Pancreas (tissue), 10 donors: ENCODE data around the gene FSTL4. TPM values are rescaled to one million over a fixed set of nuclear protein-coding genes. Genes with fewer than 3 reads are reported as not detected.

ENCODE experiments used
- ATAC-seq, 4 donors: fragments of 200-7000 bp; cut with Tn5 transposase; one replicate each; pipeline versions ENCODE4 v1.8.0 to v1.9.1; 2020; ENCODE audit warnings: mild to moderate bottlenecking in 4 of 4, moderate library complexity in 4 of 4
- DNase-seq, 6 donors: peaks; one replicate each; pipeline ENCODE4 v3.0.0-alpha.2; 2020
- FAIRE-seq: peaks from 2 replicates; lab custom pipeline; 2012; peaks lifted over from hg19 to GRCh38; lab: Jason Lieb, UNC
- H3K27ac ChIP-seq, 4 donors: fragments of 200-600 bp; sonication (generic); 1 replicate in 3 of 4; 2 replicates in 1 of 4; pipeline versions ENCODE4 v1.5.0 to v1.8.0; 2020
- H3K27me3 ChIP-seq, 4 donors: fragments of 200-600 bp; one replicate each; pipeline ENCODE4 v1.8.0; 2021
- H3K36me3 ChIP-seq, 3 donors: fragments of 200-600 bp; sonication (generic) in 1 of 3; one replicate each; pipeline versions ENCODE4 v1.5.0 to v1.8.0; 2020 to 2021
- H3K4me1 ChIP-seq, 3 donors: fragments of 200-600 bp; one replicate each; pipeline ENCODE4 v1.8.0; 2021
- H3K4me3 ChIP-seq, 4 donors: fragments of 200-600 bp; sonication (generic) in 2 of 4; one replicate each; pipeline versions ENCODE4 v1.5.0 to v1.8.0; 2020 to 2021
- H3K9me3 ChIP-seq, 4 donors: fragments of 200-600 bp; one replicate each; pipeline ENCODE4 v1.8.0; 2021
- WGBS, 2 donors: extraction: QIAGEN DNeasy Blood & Tissue Kit; methylation state at CpG; one replicate each; pipeline ENCODE4 v1.1.7; 2013; 5-methylcytosine and 5-hydroxymethylcytosine counted together
- intact Hi-C, 3 donors: fragments of 100-400 bp; cut with DNase I; formaldehyde crosslinking; loops; one replicate each; pipeline versions ENCODE4 v1.11.1 to v1.14.2; 2022
- polyA plus RNA-seq, 2 donors: library from polyadenylated mRNA; stranded (reverse); fragments of 200-250 nt; gene quantifications; one replicate each; pipeline ENCODE4 v1.2.3, GENCODE V29; 2013
- total RNA-seq, 6 donors: library from RNA; stranded (reverse); fragmentation: NEBNext Ultra II Directional in 4 of 6; extraction: Animal tissue kit (Norgen Biotek cat#: 25700) in 4 of 6; gene quantifications; one replicate each; pipeline versions ENCODE4 v1.2.1 to v1.2.4, GENCODE V29; 2021 to 2023
- TF ChIP-seq, protein P1 (sequence below), 4 donors: fragments of 200-600 bp; sonication (generic) in 3 of 4; IDR thresholded peaks; one replicate each; pipeline versions ENCODE4 v1.5.0 to v1.8.0; 2021; ENCODE audit warnings: antibody characterized with exemption in 4 of 4
- donor health status: healthy with polysubstance abuse.
- donor health status: DM: no; HTN: no; CAD: no; lungs with moderate emphysema.
- donor health status: DM: no; HTN: no; CAD: no.
- donor health status: control.
- donor health status: control.
- donor health status: Bipolar disorder and iron deficiency.
- donor health status: DM: yes; HTN: yes; CAD: no.
- donor health status: DM: no; HTN: no; CAD: no.
- donor health status: DM: no; HTN: no; CAD: no.
- donor health status: DM: yes; HTN: yes; CAD: no.

Gene FSTL4
- total and polyA plus RNA-seq, 8 donors = 0.68 to 2.4 (median 1.4) TPM

DNA sequence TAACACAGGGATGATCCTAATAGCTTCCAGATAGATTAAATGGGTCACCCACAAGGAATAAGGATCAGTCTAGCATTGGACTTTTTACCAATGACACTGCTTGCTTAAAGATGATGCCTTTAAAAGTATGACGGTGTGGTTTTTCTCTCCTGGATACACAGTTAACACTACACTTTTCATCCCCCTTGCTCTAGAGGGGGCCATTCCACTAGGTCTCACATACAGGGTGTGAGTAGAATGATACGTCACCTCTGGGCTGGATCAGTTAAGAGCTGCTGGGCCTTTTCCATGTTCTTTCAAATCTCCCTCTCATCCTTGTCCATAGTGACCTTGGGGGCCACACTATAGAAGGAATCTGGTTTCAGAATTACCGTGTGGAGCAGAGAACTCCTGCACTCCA lies 140.6 kb downstream of the FSTL4 start:
- FAIRE-seq (no peak), ATAC-seq (no peak), DNase-seq (no peak)
- H3K36me3 ChIP-seq = no peaks in the 10 kb centered on the region
- intact Hi-C loops = no loop called here
- H3K27ac ChIP-seq = no peak overlapping the region
- H3K4me1 ChIP-seq = no peaks in the 10 kb centered on the region
- no peaks in the 10 kb centered on the region for H3K9me3 ChIP-seq
- H3K4me3 ChIP-seq = no peak overlapping the region
- WGBS, 2 donors = 88 to 93% methylated on average over 3 of the region's 3 CpGs
- TF ChIP-seq, protein P1, sequence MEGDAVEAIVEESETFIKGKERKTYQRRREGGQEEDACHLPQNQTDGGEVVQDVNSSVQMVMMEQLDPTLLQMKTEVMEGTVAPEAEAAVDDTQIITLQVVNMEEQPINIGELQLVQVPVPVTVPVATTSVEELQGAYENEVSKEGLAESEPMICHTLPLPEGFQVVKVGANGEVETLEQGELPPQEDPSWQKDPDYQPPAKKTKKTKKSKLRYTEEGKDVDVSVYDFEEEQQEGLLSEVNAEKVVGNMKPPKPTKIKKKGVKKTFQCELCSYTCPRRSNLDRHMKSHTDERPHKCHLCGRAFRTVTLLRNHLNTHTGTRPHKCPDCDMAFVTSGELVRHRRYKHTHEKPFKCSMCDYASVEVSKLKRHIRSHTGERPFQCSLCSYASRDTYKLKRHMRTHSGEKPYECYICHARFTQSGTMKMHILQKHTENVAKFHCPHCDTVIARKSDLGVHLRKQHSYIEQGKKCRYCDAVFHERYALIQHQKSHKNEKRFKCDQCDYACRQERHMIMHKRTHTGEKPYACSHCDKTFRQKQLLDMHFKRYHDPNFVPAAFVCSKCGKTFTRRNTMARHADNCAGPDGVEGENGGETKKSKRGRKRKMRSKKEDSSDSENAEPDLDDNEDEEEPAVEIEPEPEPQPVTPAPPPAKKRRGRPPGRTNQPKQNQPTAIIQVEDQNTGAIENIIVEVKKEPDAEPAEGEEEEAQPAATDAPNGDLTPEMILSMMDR (IDR thresholded peaks at IDR 0.05) = no peak
- H3K27me3 ChIP-seq = no peaks in the 10 kb centered on the region

DNA sequence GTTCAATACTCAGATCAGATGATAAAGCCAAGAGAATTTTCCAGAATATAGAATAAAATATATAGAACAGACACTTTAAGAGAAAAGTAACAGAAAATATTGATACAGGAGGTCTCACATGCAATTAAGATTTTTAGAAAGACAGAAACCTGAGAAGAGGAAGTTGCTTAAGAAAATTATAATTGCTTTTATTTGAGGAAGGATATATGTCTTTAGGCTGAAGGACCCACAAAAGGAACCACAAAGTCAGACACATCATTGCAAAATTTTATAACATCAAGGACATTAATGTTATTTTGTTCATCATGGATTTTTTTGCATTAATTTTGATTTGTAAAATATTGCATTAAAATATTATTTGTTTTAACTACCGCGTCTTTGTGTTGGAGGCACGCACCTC lies 141.5 kb downstream of the FSTL4 start:
- Histone ChIP-seq H3K9me3 (no peaks in the 10 kb centered on the region), H3K27me3 (no peaks in the 10 kb centered on the region), H3K36me3 (no peaks in the 10 kb centered on the region), H3K27ac (no peak overlapping the region), H3K4me1 (no peaks in the 10 kb centered on the region), H3K4me3 (no peak overlapping the region)
- ATAC-seq (no peak), DNase-seq (no peak), FAIRE-seq (no peak)
- intact Hi-C loops = no loop called here
- 96 to 97% methylated on average over 3 of the region's 3 CpGs for WGBS, 2 donors
- TF ChIP-seq, protein P1 (IDR thresholded peaks at IDR 0.05) = no peak

DNA sequence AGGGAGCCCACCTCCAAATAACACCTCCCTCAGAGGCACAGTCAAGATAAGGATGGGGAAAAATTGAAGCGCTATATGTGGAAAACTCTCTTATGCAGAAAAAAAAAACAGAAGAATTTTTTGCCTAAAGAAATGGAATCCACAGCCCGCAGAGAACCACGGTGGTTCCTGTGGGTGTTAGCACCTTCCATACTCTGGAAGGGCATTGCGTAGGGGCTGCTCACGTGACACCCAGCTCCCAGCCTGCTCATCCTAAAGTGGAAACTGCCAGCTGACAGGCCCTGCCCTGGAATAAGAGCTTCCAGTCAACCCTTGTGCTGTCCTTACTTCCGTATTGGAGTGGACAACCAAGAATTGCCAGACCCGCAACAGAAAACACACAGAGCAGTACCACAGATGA lies 142.5 kb downstream of the FSTL4 start:
- DNase-seq (no peak), FAIRE-seq (no peak), ATAC-seq (no peak)
- H3K9me3 ChIP-seq = no peaks in the 10 kb centered on the region
- intact Hi-C loops = no loop called here
- no peak overlapping the region for H3K27ac ChIP-seq
- H3K27me3 ChIP-seq = no peaks in the 10 kb centered on the region
- 84 to 85% methylated on average over 7 of the region's 7 CpGs for WGBS, 2 donors
- TF ChIP-seq, protein P1 (IDR thresholded peaks at IDR 0.05) = no peak
- H3K4me3 ChIP-seq = no peak overlapping the region
- H3K36me3 ChIP-seq = no peaks in the 10 kb centered on the region
- H3K4me1 ChIP-seq = no peaks in the 10 kb centered on the region

DNA sequence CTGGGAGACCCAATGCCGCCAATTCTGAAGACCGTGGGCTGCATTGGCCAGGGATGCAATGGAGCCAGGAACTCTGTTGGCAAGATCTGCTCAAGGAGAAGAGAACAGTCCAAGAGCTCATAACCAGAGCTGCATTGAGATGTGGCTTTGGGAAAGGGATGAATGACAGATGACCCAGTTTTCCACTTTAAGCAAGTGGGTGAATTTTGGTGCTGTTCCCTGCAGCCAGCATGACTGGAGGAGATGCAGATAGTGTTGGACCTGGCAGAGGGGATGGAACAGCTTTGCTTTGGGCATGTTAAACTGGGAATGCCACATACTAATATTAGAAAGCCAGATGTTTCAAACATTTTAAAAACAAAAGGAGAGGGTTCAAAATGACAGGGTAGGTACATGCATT lies 143.1 kb downstream of the FSTL4 start:
- intact Hi-C loops = no loop called here
- 92 to 98% methylated on average over 2 of the region's 2 CpGs for WGBS, 2 donors

DNA sequence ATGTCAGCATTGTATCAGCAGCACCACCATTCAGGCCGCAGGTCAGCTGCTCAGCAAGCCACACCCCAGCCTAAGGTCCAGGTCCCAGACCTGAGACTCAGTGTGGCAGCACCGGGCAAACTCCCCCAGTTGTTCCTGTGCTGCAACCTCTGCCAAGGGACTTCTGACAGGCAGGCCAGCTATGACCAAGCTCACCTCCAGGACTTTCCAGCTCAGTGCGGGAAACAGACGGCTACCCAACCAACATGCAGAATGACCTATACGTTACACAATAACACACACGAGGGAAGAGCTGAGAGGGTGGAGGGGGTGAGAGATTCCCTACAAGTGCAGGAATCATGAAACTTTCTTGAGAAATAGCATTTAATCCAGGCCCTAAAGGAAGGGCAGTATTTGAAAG lies 143.7 kb downstream of the FSTL4 start:
- H3K27ac ChIP-seq = no peak overlapping the region
- TF ChIP-seq, protein P1 (IDR thresholded peaks at IDR 0.05) = no peak
- no peak for DNase-seq
- no peak for ATAC-seq
- H3K4me1 ChIP-seq = no peaks in the 10 kb centered on the region
- 86 to 87% methylated on average over 6 of the region's 6 CpGs for whole genome bisulfite sequencing, 2 donors
- H3K27me3 ChIP-seq = no peaks in the 10 kb centered on the region
- no peaks in the 10 kb centered on the region for H3K36me3 ChIP-seq
- no peak overlapping the region for H3K4me3 ChIP-seq
- no peak for FAIRE-seq
- H3K9me3 ChIP-seq = no peaks in the 10 kb centered on the region
- intact Hi-C loops = no loop called here

More for the DNA sequence above, 143.1 kb downstream of the FSTL4 start:
- Histone ChIP-seq H3K36me3 (no peaks in the 10 kb centered on the region), H3K4me1 (no peaks in the 10 kb centered on the region), H3K4me3 (no peak overlapping the region), H3K27ac (no peak overlapping the region), H3K27me3 (no peaks in the 10 kb centered on the region), H3K9me3 (no peaks in the 10 kb centered on the region)
- ATAC-seq (no peak), DNase-seq (no peak), FAIRE-seq (no peak)
- TF ChIP-seq, protein P1 (IDR thresholded peaks at IDR 0.05) = no peak
